Aorta (tissue), 5 donors: Measurements from ENCODE around the gene CSTB. TPM values are rescaled to one million over a fixed set of nuclear protein-coding genes. Genes with fewer than 3 reads are reported as not detected.

ENCODE experiments used
- ATAC-seq: fragments of 200-7000 bp; cut with Tn5 transposase; one replicate; pipeline ENCODE4 v1.9.1; 2022; ENCODE audit warnings: moderate library complexity; ENCODE audit not compliant: low FRiP score
- DNase-seq, 2 donors: peaks; one replicate each; pipeline ENCODE4 v3.0.0-alpha.2; 2020
- H3K27ac ChIP-seq, 2 donors: one replicate each; pipeline ENCODE4 v1.5.1; 2013; ENCODE audit warnings: low read length in 2 of 2, mild to moderate bottlenecking in 2 of 2, moderate library complexity in 2 of 2, control low read depth in 1 of 2, inconsistent platforms in 1 of 2, low read depth in 1 of 2
- H3K27me3 ChIP-seq, 2 donors: one replicate each; pipeline ENCODE4 v1.6.1; 2013; ENCODE audit warnings: control low read depth in 1 of 2, low read length in 1 of 2, mild to moderate bottlenecking in 1 of 2, moderate library complexity in 1 of 2; ENCODE audit not compliant: insufficient read depth in 2 of 2, control insufficient read depth in 1 of 2
- H3K36me3 ChIP-seq, 2 donors: one replicate each; pipeline ENCODE4 v1.6.1; 2013; ENCODE audit warnings: control low read depth in 1 of 2, low read length in 1 of 2, mild to moderate bottlenecking in 1 of 2; ENCODE audit not compliant: insufficient read depth in 2 of 2, control insufficient read depth in 1 of 2
- H3K4me1 ChIP-seq, 2 donors: one replicate each; pipeline ENCODE4 v1.6.1; 2013; ENCODE audit warnings: low read length in 2 of 2, control low read depth in 1 of 2, mild to moderate bottlenecking in 1 of 2, moderate library complexity in 1 of 2; ENCODE audit not compliant: insufficient read depth in 2 of 2, control insufficient read depth in 1 of 2
- H3K4me3 ChIP-seq, 2 donors: one replicate each; pipeline ENCODE4 v1.5.1; 2013; ENCODE audit warnings: low read length in 2 of 2, control low read depth in 1 of 2, mild to moderate bottlenecking in 1 of 2
- H3K9me3 ChIP-seq: one replicate; pipeline ENCODE4 v1.6.1; 2013; ENCODE audit warnings: mild to moderate bottlenecking, low read length; ENCODE audit not compliant: control insufficient read depth
- WGBS, 2 donors: extraction: QIAGEN DNeasy Blood & Tissue Kit; methylation state at CpG; one replicate each; pipeline ENCODE4 v1.1.7; 2013; 5-methylcytosine and 5-hydroxymethylcytosine counted together
- intact Hi-C, 2 donors: fragments of 100-400 bp; cut with DNase I; formaldehyde crosslinking; loops; one replicate each; pipeline versions ENCODE4 v1.14.2 to v1.15.0; 2022
- polyA plus RNA-seq, 2 donors: library from polyadenylated mRNA; stranded (reverse); fragments of 200-250 nt; gene quantifications; one replicate each; pipeline ENCODE4 v1.2.3, GENCODE V29; 2013
- total RNA-seq, 2 donors: library from RNA; stranded (reverse); fragmentation: NEBNext Ultra II Directional; extraction: Animal tissue kit (Norgen Biotek cat#: 25700); gene quantifications; one replicate each; pipeline ENCODE4 v1.2.1, GENCODE V29; 2021
- donor health status: healthy with polysubstance abuse.
- donor health status: Bipolar disorder and iron deficiency.
- donor health status: DM: no; HTN: no; CAD: no.
- donor health status: DM: no; HTN: no; CAD: no.
- donor health status: DM: yes; HTN: yes; CAD: no.

CSTB gene
- total and polyA plus RNA-seq, 4 donors, result 30.3 to 71.6 (median 44.4) TPM

DNA sequence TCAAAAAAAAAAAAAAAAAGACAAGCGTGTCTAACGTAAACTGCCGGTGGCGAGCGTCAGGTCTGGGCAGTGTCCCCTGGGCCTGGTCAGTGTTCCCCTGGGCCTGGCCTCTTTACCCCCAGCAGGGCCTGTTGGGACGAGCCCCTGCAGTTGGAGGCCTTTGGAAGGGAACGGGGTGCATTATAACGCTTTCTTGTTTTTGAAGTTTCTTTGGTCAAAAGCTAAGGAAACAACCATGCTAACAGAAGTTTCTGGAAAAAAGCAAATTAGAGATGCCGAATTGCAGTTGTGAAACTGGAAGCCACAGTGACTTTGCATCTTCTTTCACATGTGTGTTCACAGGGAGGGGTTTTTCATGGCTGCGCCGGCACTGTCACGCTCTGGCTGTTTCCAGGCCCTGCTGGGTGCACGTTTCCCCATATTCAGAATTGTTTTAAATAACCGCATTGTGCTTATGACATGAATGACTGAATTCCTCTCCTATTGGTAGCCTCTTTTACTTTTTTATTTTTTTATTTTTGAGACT is 29.2 kb upstream of the CSTB start:
- DNase-seq, result peak in 1 of 2 donors; percentile 61
- H3K4me1 ChIP-seq, result no peaks in the 10 kb centered on the region
- no peaks in the 10 kb centered on the region for H3K9me3 ChIP-seq
- intact Hi-C loops, result no loop called here
- ATAC-seq, result no peak
- no peak overlapping the region for H3K27ac ChIP-seq
- H3K4me3 ChIP-seq, result no peak overlapping the region
- H3K36me3 ChIP-seq, result peaks cover 0 to 7% of the 10 kb centered on the region in 2 donors
- H3K27me3 ChIP-seq, result no peaks in the 10 kb centered on the region
- 80 to 89% methylated on average over 14 of the region's 14 CpGs for WGBS, 2 donors

GRCh38 chr21:43803558-43804300 is 27.6 kb upstream of the CSTB start:
- Histone ChIP-seq H3K36me3 (peaks cover 0 to 7% of the 10 kb centered on the region in 2 donors), H3K27me3 (no peaks in the 10 kb centered on the region), H3K9me3 (no peaks in the 10 kb centered on the region), H3K27ac (no peak overlapping the region), H3K4me3 (no peak overlapping the region), H3K4me1 (no peaks in the 10 kb centered on the region)
- 88 to 92% methylated on average over 33 of the region's 33 CpGs for WGBS, 2 donors
- intact Hi-C loops, result no loop called here
- ATAC-seq (no peak), DNase-seq (peak in 1 of 2 donors; percentile 33)

DNA sequence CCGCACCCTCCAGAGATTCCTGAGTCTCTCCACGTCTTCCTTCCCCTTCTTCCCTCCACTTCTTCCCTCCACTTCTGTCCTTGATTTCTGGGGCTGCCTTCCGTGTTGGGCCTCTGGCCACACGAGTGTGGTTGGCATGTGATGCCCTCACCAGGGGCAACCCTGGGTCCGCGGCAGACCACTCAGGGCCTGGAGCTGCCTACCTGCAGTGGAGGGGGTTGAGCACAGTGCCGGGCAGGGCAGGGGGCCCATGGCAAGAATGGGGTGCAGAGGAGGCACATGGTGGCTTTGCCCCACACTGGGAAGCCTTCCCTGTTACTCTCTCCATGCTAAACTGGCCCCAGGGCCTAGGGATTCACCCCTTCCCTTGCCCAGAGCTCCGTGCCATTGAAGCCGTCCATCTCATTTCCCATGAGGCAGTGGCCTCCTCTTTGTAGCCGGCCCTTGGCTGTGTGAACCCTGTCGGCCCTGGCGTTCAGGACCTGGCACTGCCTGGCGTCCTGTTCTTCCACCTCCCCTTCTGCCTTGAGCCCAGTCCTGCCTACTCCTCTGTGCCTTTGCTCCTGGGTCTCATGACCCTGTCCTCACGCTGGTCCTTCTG is 26.7 kb upstream of the CSTB start:
- ATAC-seq, result no peak
- no peaks in the 10 kb centered on the region for H3K4me1 ChIP-seq
- no peak overlapping the region for H3K4me3 ChIP-seq
- WGBS, 2 donors, result 86 to 87% methylated on average over 14 of the region's 14 CpGs
- H3K27me3 ChIP-seq, result no peaks in the 10 kb centered on the region
- peaks cover 0 to 11% of the 10 kb centered on the region in 2 donors for H3K36me3 ChIP-seq
- DNase-seq, result peak in 1 of 2 donors; percentile 41
- intact Hi-C loops, result no loop called here
- H3K9me3 ChIP-seq, result no peaks in the 10 kb centered on the region
- no peak overlapping the region for H3K27ac ChIP-seq

DNA sequence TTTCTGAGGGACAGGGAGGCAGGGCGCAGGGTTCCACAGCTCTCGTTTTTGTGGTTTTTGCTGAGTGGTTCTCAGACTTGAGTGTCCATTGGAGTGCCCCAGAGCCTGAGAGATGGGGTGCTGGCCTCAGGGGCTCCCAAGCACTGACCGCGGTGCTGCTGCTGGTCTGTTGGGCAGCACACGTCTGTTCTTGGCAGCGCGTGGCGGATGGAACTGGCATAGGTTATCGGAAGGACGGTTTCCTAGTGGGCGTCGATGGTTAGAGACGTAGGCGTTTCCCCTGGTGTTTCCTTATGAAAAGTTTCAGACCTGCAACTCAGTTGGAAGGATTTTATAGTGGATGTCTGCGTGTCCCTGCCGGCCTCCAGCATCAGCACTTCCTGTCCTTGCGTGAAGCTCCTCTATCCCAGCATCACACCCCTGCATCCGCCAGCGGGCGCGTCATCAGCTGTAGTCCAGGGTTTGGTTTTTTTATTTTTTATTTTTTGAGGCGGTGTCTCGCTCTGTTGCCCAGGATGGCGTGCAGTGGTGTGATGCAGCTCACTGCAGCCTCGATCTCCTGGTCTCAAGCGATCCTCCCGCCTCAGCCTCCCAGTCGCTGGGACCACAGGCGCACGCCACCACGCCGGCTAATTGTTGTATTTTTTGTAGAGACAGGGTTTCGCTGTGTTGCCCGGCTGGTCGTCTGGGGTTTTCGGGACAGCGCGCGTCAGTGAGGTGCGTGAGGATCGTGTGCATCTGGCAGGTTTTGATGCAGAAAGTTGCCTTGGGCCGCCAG is 25.1 kb upstream of the CSTB start:
- Histone ChIP-seq H3K27me3 (no peaks in the 10 kb centered on the region), H3K36me3 (peaks cover 0 to 18% of the 10 kb centered on the region in 2 donors), H3K4me3 (no peak overlapping the region), H3K27ac (no peak overlapping the region), H3K4me1 (no peaks in the 10 kb centered on the region), H3K9me3 (no peaks in the 10 kb centered on the region)
- 94 to 95% methylated on average over 42 of the region's 42 CpGs for WGBS, 2 donors
- intact Hi-C loops, result no loop called here
- ATAC-seq, result no peak
- DNase-seq, result no peak

GRCh38 chr21:43800566-43800965 is 24.5 kb upstream of the CSTB start:
- Histone ChIP-seq H3K36me3 (peaks cover 0 to 18% of the 10 kb centered on the region in 2 donors), H3K27me3 (no peaks in the 10 kb centered on the region), H3K4me3 (no peak overlapping the region), H3K27ac (no peak overlapping the region), H3K9me3 (no peaks in the 10 kb centered on the region), H3K4me1 (no peaks in the 10 kb centered on the region)
- 89 to 91% methylated on average over 14 of the region's 14 CpGs for WGBS, 2 donors
- no peak for ATAC-seq
- intact Hi-C loops, result no loop called here
- DNase-seq, result no peak

DNA sequence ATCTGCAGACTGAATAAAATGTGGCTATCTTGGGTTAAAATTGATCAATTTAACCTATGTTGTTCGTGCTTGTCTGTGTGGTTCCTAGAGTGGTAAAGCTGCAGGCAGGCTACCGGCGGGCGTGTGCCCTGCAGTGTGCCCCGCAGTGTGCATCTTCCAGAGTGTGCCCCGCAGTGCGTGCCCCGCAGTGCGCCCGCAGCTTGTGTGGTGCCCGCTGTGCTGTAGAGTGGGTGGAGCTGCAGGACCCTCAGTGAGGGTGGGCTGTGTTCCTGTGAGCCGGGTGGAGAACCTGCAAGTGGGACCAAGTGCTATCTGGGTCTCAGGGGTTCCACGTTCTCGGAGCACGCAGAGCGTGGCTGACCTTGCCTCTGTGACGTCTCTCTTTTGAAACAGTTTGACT is 24.0 kb upstream of the CSTB start:
- H3K4me3 ChIP-seq, result no peak overlapping the region
- H3K9me3 ChIP-seq, result no peaks in the 10 kb centered on the region
- 89 to 92% methylated on average over 16 to 17 of the region's 17 CpGs for WGBS, 2 donors
- peaks cover 0 to 18% of the 10 kb centered on the region in 2 donors for H3K36me3 ChIP-seq
- no peak overlapping the region for H3K27ac ChIP-seq
- no peak for ATAC-seq
- H3K4me1 ChIP-seq, result no peaks in the 10 kb centered on the region
- intact Hi-C loops, result no loop called here
- peak in 1 of 2 donors; percentile 35 for DNase-seq
- no peaks in the 10 kb centered on the region for H3K27me3 ChIP-seq

GRCh38 chr21:43799301-43799840 is 23.3 kb upstream of the CSTB start:
- H3K27me3 ChIP-seq, result no peaks in the 10 kb centered on the region
- no peak overlapping the region for H3K27ac ChIP-seq
- intact Hi-C loops, result no loop called here
- H3K4me1 ChIP-seq, result no peaks in the 10 kb centered on the region
- whole genome bisulfite sequencing, 2 donors, result 93% methylated on average over 19 of the region's 19 CpGs
- ATAC-seq (no peak), DNase-seq (no peak)
- no peaks in the 10 kb centered on the region for H3K9me3 ChIP-seq
- H3K4me3 ChIP-seq, result no peak overlapping the region
- peaks cover 0 to 18% of the 10 kb centered on the region in 2 donors for H3K36me3 ChIP-seq

GRCh38 chr21:43797925-43798715 is 22.0 kb upstream of the CSTB start:
- peak in 1 of 2 donors; percentile 34 for DNase-seq
- Histone ChIP-seq H3K9me3 (no peaks in the 10 kb centered on the region), H3K4me1 (no peaks in the 10 kb centered on the region), H3K36me3 (peaks cover 0 to 14% of the 10 kb centered on the region in 2 donors), H3K27me3 (no peaks in the 10 kb centered on the region), H3K4me3 (no peak overlapping the region), H3K27ac (no peak overlapping the region)
- WGBS, 2 donors, result 89 to 92% methylated on average over 30 of the region's 30 CpGs
- no peak for ATAC-seq
- intact Hi-C loops, result no loop called here
